Stimulated activated naive CD4-positive, alpha-beta T cell treated with Interleukin-2 at 50 U/mL for 16 hours (primary cell): Measurements from ENCODE around the gene HOXD11.

Experiments
- DNase-seq: peaks from one replicate; lab custom pipeline; 2025; lab: John Stamatoyannopoulos, UW

Gene HOXD11

DNA sequence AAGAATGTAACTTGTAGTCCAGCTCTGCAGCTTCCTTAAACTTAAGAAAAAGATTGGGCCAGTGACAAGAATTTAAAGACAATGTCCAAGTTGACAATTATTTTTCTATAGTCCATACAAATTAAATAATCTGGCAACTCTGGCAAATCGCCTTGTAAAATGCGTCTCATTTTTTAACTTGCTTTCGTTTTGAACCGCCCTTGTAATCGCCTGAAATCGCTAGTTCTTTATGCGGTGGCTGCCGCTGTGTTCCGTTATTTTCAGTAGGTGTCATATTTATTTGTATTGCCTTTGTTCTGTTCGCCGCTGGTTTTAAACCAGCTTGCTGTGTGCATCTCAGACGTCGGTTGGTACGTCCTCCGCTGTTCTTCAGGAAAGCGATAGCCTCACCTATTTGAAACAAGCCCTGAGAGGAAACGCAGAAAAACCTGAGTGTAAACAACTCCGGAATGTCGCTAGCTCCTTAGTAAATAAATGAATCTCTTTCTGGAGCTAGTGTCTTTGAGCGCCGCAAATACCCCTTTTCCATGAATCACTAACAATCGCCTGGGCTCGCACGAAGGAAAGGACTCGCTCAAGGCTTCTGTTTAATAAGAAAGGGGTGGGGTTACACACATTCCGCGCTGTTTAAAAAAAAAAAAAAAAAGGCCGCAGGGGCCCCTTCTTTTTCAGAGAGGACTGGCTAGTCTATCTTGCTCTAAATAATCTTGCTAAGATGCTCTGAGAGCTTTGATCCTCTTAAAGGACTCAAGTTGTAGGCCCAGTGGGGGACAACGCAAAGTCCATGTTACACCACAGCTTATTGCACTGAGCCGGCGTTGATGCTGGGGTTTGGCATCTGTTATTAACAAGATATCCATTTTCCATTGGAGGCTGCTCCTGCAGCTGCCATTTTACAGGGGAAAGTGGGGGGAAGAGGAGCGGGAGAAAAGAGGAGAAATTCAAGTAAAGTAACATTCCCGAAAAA, 25.4 kb downstream of the HOXD11 start:
- DNase-seq: no peak

DNA sequence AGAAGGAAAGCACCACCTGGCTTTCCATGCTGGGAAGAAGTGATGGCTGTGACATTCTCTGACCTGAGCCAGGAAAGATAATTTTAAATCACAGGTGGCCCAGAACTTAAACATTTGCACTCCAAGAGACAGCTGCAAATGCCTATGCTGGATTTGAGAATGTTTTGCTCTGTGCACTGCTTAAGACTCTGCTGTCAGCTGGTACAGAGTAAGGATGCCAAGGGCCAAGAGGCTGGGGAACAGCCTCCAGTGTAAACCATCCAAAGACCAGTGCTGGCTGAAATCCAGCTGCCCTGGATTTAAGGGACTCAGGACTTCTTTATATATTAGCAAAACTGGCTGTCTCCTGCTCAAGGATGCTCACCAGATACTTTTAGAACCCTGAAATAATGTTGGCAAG, 26.3 kb downstream of the HOXD11 start:
- no peak for DNase-seq

GRCh38 chr2:176134035-176134434, 27.0 kb downstream of the HOXD11 start:
- DNase-seq: no peak

- no peak for DNase-seq
Measured at GRCh38 chr2:176135035-176135440, 28.0 kb downstream of the HOXD11 start.

- no peak for DNase-seq
Measured at GRCh38 chr2:176136374-176137251, 29.5 kb downstream of the HOXD11 start.

GRCh38 chr2:176137252-176137580, 30.1 kb downstream of the HOXD11 start:
- no peak for DNase-seq

GRCh38 chr2:176137906-176138305, 30.8 kb downstream of the HOXD11 start:
- no peak for DNase-seq

- no peak for DNase-seq
Measured at GRCh38 chr2:176138526-176138922, 31.4 kb downstream of the HOXD11 start.

- DNase-seq: no peak
Measured at GRCh38 chr2:176138923-176139660, 32.0 kb downstream of the HOXD11 start.

DNA sequence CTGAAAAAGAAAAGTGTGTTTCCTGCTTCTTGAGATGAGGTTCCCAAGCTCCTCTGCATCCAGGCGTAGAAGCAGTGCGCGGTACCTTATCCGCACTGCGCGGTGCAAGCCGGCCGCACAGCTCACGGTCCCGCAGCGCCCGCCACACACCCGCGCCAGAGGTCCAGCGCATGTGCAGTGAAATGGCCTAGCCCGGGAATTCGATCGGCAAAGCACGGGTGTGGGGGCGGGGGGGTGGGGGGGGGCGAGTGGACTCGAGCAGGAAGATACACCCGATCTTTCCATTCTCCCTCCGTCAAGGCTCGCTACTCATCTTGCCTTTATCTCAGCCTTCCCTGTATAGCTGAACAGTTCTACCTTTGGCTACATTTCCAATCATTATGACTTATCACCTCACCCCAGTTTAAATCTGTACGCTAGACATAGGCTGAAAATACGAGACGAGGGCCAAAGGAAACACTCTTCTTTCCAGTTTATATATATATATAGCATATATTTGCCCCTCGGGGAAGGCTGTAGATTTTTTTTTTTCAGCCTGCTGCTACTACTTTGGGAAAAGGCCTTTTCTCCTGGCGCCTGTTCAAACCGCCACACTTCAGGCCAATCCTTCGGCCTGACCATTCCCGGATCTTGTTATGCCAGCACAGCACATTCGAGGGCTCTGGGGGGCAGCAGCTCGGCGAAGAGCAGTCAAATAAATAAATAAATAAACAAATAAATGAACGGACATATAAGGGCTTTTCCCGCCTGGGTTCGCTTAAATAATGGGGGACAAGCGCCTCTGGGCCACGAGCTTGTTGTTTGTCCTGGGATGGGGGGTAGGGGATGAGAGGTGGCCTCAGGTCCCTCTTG, 32.8 kb downstream of the HOXD11 start:
- DNase-seq: no peak

DNA sequence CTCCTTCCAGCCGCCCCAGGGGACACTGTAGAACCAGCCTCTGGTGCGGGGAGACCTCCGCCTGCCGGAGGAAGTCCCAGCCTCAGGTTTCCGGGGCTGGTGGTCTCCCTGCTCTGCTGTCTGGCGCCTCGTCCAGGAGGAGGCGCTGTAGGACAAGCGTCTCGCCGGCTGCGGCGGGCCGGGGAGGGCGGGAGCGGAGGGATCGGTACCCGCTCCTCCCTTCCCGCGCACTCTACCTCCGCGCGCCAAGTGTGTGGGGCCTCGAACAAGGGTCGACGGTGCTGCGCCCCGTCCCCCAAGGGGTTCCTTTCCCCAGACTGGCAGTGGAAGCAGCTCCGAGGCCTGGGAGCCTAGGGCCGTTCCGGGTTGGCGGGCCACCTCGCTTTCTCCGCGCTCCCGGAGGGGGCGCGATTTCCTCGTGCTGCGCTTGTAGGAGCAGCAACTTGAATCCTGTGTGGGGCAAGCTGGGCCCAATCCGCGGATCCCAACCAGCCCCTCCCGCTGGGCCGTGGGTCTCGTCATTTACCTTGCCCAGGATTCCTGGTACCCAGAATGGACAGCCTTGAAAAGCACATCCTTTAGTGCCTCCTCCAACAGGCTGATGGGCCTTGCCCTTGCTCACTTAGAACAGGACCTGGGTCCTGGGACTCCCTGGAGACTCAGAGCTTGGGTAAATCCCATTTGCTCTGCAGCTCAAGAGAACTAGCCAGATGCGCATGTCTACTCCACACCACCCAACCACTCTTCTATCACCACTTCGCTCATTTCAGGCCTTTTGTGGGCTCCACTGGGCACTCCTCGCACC, 33.6 kb downstream of the HOXD11 start:
- peak; percentile 28 for DNase-seq

DNA sequence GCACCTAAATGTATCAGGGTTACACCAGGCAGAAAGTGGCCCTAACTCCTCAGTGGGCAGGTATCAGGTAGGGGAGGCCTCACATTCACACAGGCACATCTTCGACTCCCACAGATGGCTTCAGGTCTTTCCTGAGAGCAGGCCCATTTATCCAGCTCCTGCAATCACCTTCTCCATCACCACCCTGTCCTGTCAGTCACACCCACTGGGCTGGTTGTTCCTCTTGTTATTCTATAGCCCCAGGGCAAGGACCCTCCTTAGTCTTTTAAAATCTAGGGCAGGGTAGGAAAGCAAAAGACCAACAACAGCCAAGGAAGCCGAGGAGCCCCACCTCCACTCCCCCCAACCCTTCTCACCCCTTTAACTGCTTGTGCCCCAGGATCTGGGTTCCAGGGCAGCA, 35.2 kb downstream of the HOXD11 start:
- no peak for DNase-seq

DNA sequence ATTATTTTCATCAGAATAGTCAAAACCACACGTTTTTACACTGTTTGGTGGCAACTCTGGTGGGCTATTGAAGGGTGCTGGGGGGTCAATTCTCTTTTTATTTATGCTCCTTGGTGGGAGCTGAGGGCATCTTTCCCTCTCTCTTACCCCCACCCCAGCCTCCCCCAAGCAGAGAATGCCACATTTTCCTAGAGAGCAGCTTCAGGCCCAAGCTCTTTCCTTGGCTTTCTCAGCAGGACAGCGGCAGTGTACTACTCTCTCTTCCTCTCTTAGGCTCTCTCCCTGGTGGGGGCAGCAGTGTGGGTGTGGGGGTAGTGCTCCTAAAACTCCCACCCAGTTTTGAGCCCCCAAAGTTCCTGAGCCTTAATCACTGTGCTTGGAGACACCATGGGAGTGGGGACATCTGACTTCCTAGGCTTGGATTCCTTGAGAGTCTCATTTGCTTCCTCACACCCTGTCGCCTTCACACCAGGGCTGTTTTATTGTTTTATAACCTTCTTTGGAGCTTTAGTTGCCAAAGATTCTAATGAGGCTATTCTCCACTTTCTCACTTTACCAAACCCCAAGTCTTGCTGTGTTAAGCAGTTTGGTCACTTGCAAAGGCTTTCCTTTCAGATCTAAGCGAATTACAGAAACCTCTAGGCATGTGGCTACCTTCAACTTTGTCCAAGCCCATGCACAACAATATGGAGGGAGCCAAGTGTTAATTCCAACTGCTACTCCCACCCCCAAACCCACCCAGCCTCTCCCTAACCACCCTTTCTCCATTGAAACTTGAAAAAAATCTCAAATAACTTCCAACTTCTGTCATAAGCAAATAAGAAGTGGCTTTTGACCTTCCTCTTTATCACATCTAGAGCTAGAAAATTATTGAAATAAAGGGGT, 38.2 kb downstream of the HOXD11 start:
- DNase-seq: no peak

- no peak for DNase-seq
Measured at GRCh38 chr2:176146101-176146500, 39.0 kb downstream of the HOXD11 start.

- no peak for DNase-seq
Measured at GRCh38 chr2:176146645-176147044, 39.6 kb downstream of the HOXD11 start.

DNA sequence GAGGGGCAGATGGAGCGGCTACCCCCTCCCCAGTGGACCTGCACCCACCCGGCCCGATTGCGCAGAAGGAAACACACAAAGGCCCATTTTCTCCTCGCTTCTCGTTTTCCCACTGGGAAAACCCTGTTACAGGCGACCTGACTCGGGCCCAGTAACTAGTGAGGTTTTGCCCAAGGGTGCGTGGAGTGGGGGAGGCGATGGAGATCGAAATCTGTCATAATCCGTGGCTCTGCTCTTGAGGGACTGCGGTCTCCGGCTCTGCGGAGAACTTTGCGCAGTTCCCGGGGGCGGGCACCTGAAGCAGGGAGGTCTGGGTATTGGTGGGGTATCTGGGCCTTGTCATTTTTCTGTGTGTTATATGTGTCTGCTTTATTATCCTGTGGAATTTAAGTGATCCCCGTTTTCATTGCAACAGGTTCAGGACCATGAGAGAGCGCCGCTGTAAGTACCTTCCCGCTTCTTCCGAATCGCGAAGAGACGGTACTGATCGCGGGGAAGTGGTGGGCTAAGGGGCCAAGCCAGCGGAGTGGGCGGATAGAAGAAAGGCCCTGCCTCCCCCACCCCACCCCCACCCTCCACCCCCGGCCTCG, 40.2 kb downstream of the HOXD11 start:
- no peak for DNase-seq

DNA sequence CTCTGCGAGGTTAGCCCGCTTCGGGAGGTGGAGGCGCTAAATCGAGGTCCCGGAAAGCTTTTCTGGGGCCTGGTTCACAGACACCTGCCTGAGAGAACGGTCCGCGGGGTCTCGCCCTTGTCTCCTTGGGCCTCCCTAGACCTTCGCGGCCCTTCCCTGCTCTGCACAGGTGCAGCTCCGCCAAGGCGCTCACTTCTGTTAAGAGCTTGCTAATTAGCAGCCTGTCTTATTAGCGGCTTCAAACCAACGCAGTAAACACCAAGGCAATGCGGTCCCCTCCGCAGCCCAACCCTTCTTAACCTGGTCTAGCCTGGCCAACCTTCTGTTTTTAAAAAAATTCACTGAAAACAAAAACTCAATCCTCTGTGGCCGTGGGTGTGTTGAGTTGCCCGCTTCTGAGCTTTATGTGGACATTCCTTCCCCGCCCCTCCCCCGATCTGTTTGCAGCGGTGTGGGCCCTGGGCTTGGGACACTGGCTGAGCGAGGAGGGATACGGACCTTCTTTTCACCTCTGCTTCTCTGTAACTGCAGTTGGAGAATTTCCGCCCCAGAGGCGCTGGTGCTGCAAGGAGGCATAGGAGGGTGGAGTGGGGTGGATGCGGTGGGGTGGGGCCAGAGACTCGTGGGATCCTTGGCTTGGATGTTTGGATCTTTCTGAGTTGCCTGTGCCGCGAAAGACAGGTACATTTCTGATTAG, 40.9 kb downstream of the HOXD11 start:
- DNase-seq: no peak

DNA sequence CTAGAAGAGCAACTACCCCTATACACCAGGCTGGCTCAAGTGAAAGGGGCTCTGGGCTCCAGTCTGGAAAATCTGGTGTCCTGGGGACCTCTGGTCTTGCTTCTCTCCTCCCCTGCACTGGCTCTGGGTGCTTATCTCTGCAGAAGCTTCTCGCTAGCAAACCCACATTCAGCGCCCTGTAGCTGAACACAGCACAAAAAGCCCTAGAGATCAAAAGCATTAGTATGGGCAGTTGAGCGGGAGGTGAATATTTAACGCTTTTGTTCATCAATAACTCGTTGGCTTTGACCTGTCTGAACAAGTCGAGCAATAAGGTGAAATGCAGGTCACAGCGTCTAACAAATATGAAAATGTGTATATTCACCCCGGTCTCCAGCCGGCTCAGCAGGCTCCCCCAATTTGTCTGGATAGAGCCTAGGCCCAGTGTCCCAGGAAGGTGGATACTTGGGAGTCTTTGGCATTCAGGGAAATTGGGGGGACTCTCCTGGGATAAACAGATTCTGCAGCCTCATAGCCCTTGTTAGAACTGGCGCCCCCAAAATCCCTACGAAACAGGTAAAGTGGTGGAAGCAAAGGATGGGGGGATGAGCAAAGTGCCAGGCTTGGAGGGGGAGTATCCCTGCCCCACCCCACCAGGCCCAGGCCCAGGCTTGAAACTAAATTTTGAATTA, 41.8 kb downstream of the HOXD11 start:
- DNase-seq: no peak
